HG03558 (cell line): ENCODE measurements around the gene ASB10.

Experiments used
- ATAC-seq: cut with Tn5 transposase; IDR thresholded peaks from one replicate; pipeline ENCODE4 v1.9.1; 2021; ENCODE audit warnings: moderate number of reproducible peaks; ENCODE audit not compliant: unreplicated experiment; ENCODE audit errors: extremely low read depth

Gene ASB10

DNA sequence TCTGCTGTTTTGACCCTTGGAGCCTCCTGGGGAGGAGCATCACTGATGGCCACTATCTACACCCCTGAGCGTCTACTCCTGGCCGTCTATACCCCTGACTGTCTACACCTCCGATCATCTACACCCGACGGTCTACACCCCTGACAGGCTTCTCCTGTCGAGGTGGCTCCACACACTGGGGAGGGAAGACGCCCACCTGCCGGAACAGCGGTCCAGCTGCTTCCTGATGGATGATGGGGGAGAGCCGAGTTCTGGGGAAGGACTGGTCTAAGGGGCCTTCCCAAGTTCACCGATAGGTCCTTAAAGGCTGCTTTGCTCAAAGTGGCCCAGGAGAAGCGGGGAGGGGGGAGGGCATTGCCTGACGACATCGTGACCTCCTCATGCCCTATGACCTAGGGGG, 58.9 kb downstream of the ASB10 start:
- no peak for ATAC-seq

DNA sequence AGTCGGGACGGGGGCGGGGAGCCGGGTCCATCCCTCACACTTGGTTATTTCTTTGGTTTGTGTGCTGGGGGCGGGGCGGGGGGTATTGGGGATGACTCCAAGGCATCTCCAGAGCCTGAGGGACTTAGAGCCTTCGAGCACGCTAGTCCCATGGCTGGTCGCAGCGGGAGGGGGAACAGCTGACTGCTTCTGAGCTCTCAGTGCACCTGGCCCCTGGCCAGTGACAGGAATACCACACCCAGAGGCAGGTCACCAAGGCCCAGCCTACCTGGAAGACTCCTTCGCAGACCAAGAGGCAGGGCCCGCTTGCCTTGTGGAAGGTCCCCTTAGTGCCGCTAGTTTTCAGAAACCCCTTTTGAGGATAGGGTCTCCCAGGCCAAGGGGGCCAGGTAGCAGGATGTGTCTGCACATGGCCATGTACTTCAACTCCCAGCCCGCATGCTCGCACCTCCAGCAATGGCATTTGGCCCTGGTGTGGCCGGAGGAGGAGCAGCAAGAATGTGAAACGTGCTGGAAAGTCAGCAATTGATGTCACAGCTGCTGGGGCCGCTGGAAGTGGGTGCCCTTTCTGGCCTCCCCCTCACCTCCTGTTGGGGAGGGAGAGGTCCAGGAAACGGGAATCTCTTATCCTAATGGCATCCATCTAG, 60.4 kb downstream of the ASB10 start:
- ATAC-seq = no peak

DNA sequence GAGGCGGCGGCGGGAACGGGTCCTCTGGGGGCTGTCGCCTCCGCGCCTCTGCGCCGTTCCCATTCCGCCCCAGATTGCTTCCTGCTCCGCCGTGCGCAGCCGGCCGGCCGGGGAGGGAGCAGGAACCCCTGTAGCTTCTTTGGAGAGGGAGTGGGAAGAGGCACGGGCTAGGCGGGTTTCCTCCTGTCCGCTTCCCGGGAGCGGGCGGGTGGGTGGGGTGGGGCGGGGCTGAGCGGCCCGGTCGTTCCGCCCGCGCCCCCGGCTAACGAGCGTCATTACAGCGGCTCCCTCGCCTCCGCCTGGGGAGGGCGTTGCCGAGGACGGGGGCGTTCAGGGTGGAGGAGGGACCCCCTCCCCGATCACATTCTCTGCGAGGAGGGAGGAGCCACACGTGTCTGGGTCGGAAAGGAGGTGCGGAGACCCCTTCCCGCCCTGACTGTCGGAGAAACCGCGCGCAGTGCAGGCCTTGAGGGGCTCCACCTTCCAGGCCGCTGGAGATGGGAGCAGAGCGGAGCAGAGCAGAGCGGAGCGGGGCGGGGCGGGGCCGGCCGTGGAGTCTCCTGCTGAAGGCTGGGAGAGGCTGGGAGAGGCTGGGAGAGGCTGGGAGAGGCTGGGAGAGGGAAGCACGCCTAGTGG, 61.1 kb downstream of the ASB10 start:
- ATAC-seq = no peak
